Astrocyte (in vitro differentiated cells and primary cell): ENCODE data around the gene DDX6.

ENCODE experiments used
- EZH2 ChIP-seq: IDR thresholded peaks from 2 replicates; pipeline ENCODE4 v1.6.1; 2012; ENCODE audit warnings: mild to moderate bottlenecking, low read length, inconsistent platforms; ENCODE audit not compliant: insufficient read depth
- TF ChIP-seq, protein P1 (sequence below): IDR thresholded peaks from 2 replicates; pipeline ENCODE4 v1.5.1; 2011; ENCODE audit warnings: low read depth, mild to moderate bottlenecking, inconsistent platforms, low read length, moderate library complexity; ENCODE audit not compliant: insufficient read depth

DNA sequence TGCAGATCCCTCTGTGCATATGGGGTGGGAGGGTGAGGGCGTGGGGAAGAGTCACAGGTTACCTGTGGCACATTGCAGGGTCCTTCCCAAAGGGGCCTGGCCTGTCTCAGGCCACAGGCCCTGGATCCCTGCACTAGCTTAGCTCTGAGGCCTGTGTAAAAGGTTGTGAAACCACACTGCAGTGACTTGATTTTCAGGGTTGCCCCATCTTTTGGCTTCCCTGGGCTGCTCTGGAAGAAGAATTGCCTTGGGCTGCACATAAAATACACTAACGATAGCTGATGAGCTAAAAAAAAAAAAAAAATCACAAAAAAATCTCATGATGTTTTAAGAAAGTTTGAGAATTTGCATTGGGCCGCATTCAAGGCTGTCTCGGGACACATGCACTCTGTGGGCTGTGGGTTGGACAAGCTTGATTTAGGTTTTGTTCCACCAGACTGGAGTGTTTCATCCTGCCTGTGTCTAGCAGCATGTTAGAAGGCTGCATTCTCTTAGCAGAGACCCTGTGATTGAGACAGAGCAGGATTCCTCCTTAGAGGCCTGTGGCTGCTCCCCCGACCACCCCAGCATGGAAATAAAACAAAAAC is 75.6 kb downstream of the DDX6 start:
- TF ChIP-seq, protein P1, sequence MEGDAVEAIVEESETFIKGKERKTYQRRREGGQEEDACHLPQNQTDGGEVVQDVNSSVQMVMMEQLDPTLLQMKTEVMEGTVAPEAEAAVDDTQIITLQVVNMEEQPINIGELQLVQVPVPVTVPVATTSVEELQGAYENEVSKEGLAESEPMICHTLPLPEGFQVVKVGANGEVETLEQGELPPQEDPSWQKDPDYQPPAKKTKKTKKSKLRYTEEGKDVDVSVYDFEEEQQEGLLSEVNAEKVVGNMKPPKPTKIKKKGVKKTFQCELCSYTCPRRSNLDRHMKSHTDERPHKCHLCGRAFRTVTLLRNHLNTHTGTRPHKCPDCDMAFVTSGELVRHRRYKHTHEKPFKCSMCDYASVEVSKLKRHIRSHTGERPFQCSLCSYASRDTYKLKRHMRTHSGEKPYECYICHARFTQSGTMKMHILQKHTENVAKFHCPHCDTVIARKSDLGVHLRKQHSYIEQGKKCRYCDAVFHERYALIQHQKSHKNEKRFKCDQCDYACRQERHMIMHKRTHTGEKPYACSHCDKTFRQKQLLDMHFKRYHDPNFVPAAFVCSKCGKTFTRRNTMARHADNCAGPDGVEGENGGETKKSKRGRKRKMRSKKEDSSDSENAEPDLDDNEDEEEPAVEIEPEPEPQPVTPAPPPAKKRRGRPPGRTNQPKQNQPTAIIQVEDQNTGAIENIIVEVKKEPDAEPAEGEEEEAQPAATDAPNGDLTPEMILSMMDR = no peak
- no peak for TF ChIP-seq EZH2
